GM12878 (cell line): ENCODE data around the gene CCDC159. TPM values are rescaled to one million over a fixed set of nuclear protein-coding genes. Genes with fewer than 3 reads are reported as not detected.

Source experiments
- ATAC-seq: fragments of 200-7000 bp; cut with Tn5 transposase; 3 replicates; pipeline ENCODE4 v1.9.1; 2020; ENCODE audit warnings: mild to moderate bottlenecking, moderate library complexity
- BruUV-seq: library from RNA; stranded (reverse); fragments of 400-500 nt; replicated peaks from 2 replicates; lab custom pipeline; 2021; lab: Mats Ljungman, UMichigan
- CTCF ChIA-PET: fragments of 300-600 bp; sonication (Branson Sonifier 250); formaldehyde crosslinking; extraction: SDS; loops from one replicate; lab custom pipeline; 2021; ENCODE audit warnings: inconsistent platforms; lab: Yijun Ruan, JAX
- POLR2A ChIA-PET: fragments of 350-600 bp; formaldehyde crosslinking; extraction: SDS; loops from one replicate; lab custom pipeline; 2021; ENCODE audit warnings: inconsistent platforms; lab: Charles Lee
- RAD21 ChIA-PET: fragments of 300-600 bp; sonication (Branson Sonifier 250); formaldehyde crosslinking; loops from one replicate; lab custom pipeline; 2023; ENCODE audit warnings: antibody characterized with exemption; ENCODE audit not compliant: unreplicated experiment; lab: Charles Lee
- SMC1A ChIA-PET: fragments of 300-600 bp; sonication (Branson Sonifier 250); formaldehyde crosslinking; loops from one replicate; lab custom pipeline; 2023; ENCODE audit not compliant: unreplicated experiment, uncharacterized antibody; lab: Charles Lee
- DNase-seq: peaks from one replicate; pipeline ENCODE4 v3.0.0-alpha.2; 2011; ENCODE audit warnings: low read depth, low spot score
- FAIRE-seq: peaks from 3 replicates; lab custom pipeline; 2011; peaks lifted over from hg19 to GRCh38; lab: Jason Lieb, UNC
- H2AFZ ChIP-seq: 2 replicates; pipeline ENCODE4 v1.6.0; 2011; ENCODE audit warnings: low read depth, low read length, control low read depth; ENCODE audit not compliant: control insufficient read depth
- H3K27ac ChIP-seq: 2 replicates; pipeline ENCODE4 v1.5.1; 2011; ENCODE audit warnings: control low read depth; ENCODE audit not compliant: control insufficient read depth, insufficient read depth
- H3K27me3 ChIP-seq, 2 experiments: replicated peaks in 1 of 2; 2 replicates each; pipeline versions ENCODE4 v1.6.0 to v1.6.1; 2011; ENCODE audit warnings: low read length in 1 of 2; ENCODE audit not compliant: control insufficient read depth in 2 of 2, insufficient read depth in 2 of 2
- H3K36me3 ChIP-seq, 2 experiments: 2 replicates each; pipeline ENCODE4 v1.5.1; 2011; ENCODE audit warnings: low read length in 1 of 2; ENCODE audit not compliant: control insufficient read depth in 2 of 2, insufficient read depth in 2 of 2
- H3K4me1 ChIP-seq: 2 replicates; pipeline ENCODE4 v1.6.1; 2011; ENCODE audit warnings: mild to moderate bottlenecking, low read length, moderate library complexity, mixed read lengths; ENCODE audit not compliant: control insufficient read depth, insufficient read depth
- H3K4me2 ChIP-seq: 2 replicates; pipeline ENCODE4 v1.6.0; 2011; ENCODE audit warnings: control low read depth; ENCODE audit not compliant: control insufficient read depth, insufficient read depth
- H3K4me3 ChIP-seq: fragments of 200-600 bp; sonication (generic); 2 replicates; pipeline ENCODE4 v1.5.1; 2016
- H3K79me2 ChIP-seq: 2 replicates; pipeline ENCODE4 v1.6.0; 2011; ENCODE audit warnings: low read length; ENCODE audit not compliant: control insufficient read depth, insufficient read depth
- H3K9ac ChIP-seq: 2 replicates; pipeline ENCODE4 v1.8.0; 2011; ENCODE audit warnings: low read length, control low read depth, mixed read lengths; ENCODE audit not compliant: control insufficient read depth, insufficient read depth
- H3K9me3 ChIP-seq: replicated peaks from 3 replicates; pipeline ENCODE4 v1.5.1; 2011; ENCODE audit warnings: mild to moderate bottlenecking, low read length; ENCODE audit not compliant: control insufficient read depth, insufficient read depth
- H4K20me1 ChIP-seq: 2 replicates; pipeline ENCODE4 v1.6.0; 2011; ENCODE audit not compliant: control insufficient read depth, insufficient read depth
- NFYB ChIP-seq: IDR thresholded peaks from 2 replicates; pipeline ENCODE4 v1.6.1; 2011; ENCODE audit warnings: low read depth, mild to moderate bottlenecking, low read length, improper control_type of control experiment, moderate library complexity; ENCODE audit not compliant: insufficient read depth
- PAX5 ChIP-seq: IDR thresholded peaks from 2 replicates; pipeline ENCODE4 v1.6.1; 2011; ENCODE audit warnings: low read depth, low read length, borderline replicate concordance
- SUZ12 ChIP-seq: fragments of 200-600 bp; sonication (generic); IDR thresholded peaks from one replicate; pipeline ENCODE4 v1.6.1; 2018; ENCODE audit warnings: antibody characterized with exemption, mild to moderate bottlenecking; ENCODE audit not compliant: unreplicated experiment
- WGBS: methylation state at CpG from one replicate; pipeline ENCODE4 v1.1.6; 2016; ENCODE audit warnings: low lambda C conversion rate; ENCODE audit not compliant: insufficient replicate concordance, insufficient coverage; ENCODE audit errors: missing lambda C conversion rate; 5-methylcytosine and 5-hydroxymethylcytosine counted together
- in situ Hi-C: fragments of 300-500 bp; cut with MboI; formaldehyde crosslinking; loops from 9 replicates; pipeline ENCODE4 v1.14.3; 2018; ENCODE audit warnings: mixed read lengths
- intact Hi-C: fragments of 100-400 bp; cut with micrococcal nuclease; formaldehyde crosslinking; loops from one replicate; pipeline ENCODE4 v1.14.2; 2022; ENCODE audit not compliant: unreplicated experiment
- polyA plus RNA-seq, 11 experiments: library from polyadenylated mRNA; depleted of rRNA in 4 of 11; unstranded in 6 of 11; stranded (reverse) in 5 of 11; fragments of >200 nt; fragmentation: Nextera tagmentation in 4 of 11; fragmentation: Illumina TruSeq in 1 of 11; extraction: Ambion mirVana in 4 of 11; extraction: Trizol in 1 of 11; gene quantifications; 1 replicate in 1 of 11; 2 replicates in 10 of 11; pipeline versions ENCODE4 v1.2.1 to v1.2.3, GENCODE V29; 2011 to 2016; ENCODE audit warnings: inconsistent platforms in 2 of 11, missing spikeins in 2 of 11, low read depth in 1 of 11
- total RNA-seq, 4 experiments: library from RNA; depleted of rRNA in 3 of 4; stranded (reverse); fragments of >200 nt in 3 of 4; fragmentation: Illumina TruSeq in 1 of 4; extraction: Trizol in 1 of 4; gene quantifications; 2 replicates each; pipeline versions ENCODE4 v1.2.1 to v1.2.3, GENCODE V29; 2013 to 2021
- TF ChIP-seq, protein P1 (sequence below): IDR thresholded peaks from 2 replicates; pipeline ENCODE4 v1.6.1; 2011; ENCODE audit warnings: mild to moderate bottlenecking, low read depth, low read length, moderate library complexity; ENCODE audit not compliant: insufficient replicate concordance

The CCDC159 gene
- total and polyA plus RNA-seq, 10 of the 15 experiments (the other 5 are each of a cell fraction or from before 2014, with no cell fraction given) = 0.61 to 14.7 (median 10.1) TPM

GRCh38 chr19:11379857-11380350 is 33.6 kb downstream of the CCDC159 start:
- H4K20me1 ChIP-seq = no peaks in the 10 kb centered on the region
- H3K4me3 ChIP-seq = peak overlapping the region; percentile 79
- H3K36me3 ChIP-seq = no peaks in the 10 kb centered on the region
- BruUV-seq = no TSS peak
- no peak for ATAC-seq
- DNase-seq = no peak
- SMC1A ChIA-PET = interaction anchor here (1.0 to 2.7 kb wide), 5 partner anchors 11 to 102 kb away, joined by 3 to 29 read pairs (median 7); partner anchors contain the start of gene TSPAN16
- H3K4me1 ChIP-seq = peaks cover 27% of the 10 kb centered on the region
- H2AFZ ChIP-seq = no peak overlapping the region; the same call in 1 of the 2 replicates
- peak overlapping the region; percentile 88 for H3K27ac ChIP-seq
- 87% methylated on average over 7 of the region's 7 CpGs for WGBS
- peak overlapping the region; percentile 96 for H3K4me2 ChIP-seq
- POLR2A ChIA-PET = interaction anchor here (0.5 to 2.8 kb wide), 7 partner anchors 33 to 212 kb away, joined by 3 to 14 read pairs (median 6); partner anchors contain the start of genes CCDC159, ODAD3, PRKCSH and TMEM205
- H3K79me2 ChIP-seq = peaks cover 10% of the 10 kb centered on the region
- intact Hi-C loops = loop anchor here (2.0 to 5.0 kb wide), 5 partner anchors 55 to 202 kb away; partner anchors contain the start of genes ODAD3 and PRKCSH
- TF ChIP-seq, protein P1, sequence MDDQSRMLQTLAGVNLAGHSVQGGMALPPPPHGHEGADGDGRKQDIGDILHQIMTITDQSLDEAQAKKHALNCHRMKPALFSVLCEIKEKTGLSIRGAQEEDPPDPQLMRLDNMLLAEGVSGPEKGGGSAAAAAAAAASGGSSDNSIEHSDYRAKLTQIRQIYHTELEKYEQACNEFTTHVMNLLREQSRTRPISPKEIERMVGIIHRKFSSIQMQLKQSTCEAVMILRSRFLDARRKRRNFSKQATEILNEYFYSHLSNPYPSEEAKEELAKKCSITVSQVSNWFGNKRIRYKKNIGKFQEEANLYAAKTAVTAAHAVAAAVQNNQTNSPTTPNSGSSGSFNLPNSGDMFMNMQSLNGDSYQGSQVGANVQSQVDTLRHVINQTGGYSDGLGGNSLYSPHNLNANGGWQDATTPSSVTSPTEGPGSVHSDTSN = no peak
- TF ChIP-seq PAX5 = no peak
- no peak for TF ChIP-seq NFYB
- no peak for TF ChIP-seq SUZ12
- peak overlapping the region; percentile 88; the same call in 1 of the 2 replicates for H3K9ac ChIP-seq
- H3K9me3 ChIP-seq = no peaks in the 10 kb centered on the region
- CTCF ChIA-PET = interaction anchor here (1.0 to 4.6 kb wide), 13 partner anchors 11 to 105 kb away, joined by 3 to 76 read pairs (median 14); partner anchors contain the start of genes CCDC159, ELAVL3, TMEM205 and TSPAN16
- RAD21 ChIA-PET = interaction anchor here (1.5 to 2.1 kb wide), 6 partner anchors 39 to 203 kb away, joined by 3 to 43 read pairs (median 9); no protein-coding TSS in a partner anchor
- H3K27me3 ChIP-seq = peaks cover 0 to 5% of the 10 kb centered on the region in 2 experiments; a peak in 2 of 4 replicates
- in situ Hi-C loops = no loop called here
- FAIRE-seq = no peak
